GM18499 (cell line): ENCODE measurements around the gene SH3BGRL3.
"Not testable (repeated sequence)": the region's sequence is repeated elsewhere in the genome, so short reads cannot be mapped to it uniquely, and the experiment has no call there.

ENCODE experiments used
- ATAC-seq: cut with Tn5 transposase; IDR thresholded peaks from one replicate; pipeline ENCODE4 v1.9.1; 2021; ENCODE audit warnings: moderate number of reproducible peaks; ENCODE audit not compliant: insufficient read depth, unreplicated experiment

Gene SH3BGRL3

DNA sequence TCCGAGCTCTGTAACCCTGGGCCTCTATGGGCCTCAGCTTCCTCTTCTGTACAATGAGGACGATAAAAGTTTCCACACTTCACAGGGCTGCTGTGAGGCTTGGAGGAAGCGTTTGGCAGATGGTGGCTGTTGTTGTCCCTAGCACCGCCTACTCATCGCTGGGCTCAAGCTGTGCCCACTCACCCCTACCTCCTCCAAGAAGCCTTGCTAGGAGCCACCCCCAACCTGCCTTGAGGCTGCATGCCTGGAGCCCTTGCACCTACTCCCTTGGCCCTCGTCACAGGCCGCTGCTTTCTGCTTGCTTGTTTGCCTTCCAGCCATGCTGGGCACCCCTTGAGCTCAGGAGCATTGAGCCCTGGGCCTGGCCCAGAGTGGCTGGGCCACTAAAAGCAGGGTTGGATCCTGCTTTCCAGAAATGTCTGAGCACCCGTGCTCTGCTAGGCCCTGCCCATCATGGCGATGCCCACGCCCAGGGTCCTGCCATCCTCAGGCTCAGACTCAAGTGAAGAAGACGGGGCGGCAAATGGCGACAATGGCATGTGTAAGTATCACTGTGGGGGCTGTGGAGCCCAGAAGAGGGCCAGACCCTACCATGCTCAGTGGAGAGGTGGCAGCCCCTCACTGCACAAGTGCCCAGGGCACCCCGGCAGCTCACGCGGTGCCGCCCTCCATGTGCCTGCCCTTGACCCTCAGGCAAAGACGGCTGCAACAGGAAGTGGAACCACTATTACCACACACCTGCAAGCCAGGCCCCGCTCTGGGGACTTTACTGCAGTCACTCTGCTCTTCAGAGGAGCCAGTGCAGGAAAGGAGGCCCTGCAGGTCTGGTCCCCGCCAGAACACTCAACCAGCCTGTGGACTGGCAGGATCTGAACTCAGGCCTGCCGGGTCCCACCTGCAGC is 9.5 kb downstream of the SH3BGRL3 start:
- no peak for ATAC-seq

DNA sequence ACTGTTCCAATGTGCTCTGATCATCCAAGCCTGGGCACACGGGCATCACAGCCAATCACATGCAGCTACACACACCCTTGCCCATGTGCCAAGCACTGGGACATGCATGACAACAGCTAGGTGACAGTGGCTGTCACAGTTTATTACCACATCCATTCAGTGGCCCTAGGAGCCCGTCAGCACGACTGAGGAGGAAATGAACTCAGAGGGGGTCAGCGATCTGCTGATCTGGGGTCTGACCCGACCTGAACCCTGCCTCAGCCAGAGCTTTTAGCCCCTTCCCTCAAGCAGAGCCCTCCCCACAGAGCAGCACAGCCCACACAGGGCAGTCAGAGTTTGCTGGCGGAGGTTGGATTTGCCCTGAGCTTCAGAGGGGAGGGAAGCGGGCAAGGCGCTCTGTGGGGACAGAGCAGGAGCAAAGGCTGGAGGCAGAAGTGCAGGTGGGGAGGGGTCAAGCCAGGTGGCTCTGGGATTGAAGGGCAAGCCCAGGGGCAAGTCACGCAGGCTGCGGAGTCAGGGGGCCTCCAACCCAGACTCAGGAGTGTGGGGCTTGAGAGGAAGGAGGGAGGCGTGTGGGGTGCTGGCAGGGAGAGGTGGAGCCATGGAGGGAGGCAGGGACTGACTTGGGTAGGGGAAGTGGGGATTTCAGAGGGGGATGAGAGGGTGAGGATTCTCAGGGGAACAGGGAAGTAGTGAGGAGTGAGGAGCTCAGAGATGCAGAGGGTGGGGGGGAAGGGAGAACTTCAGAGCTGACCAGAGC is 10.4 kb downstream of the SH3BGRL3 start:
- ATAC-seq = no peak

DNA sequence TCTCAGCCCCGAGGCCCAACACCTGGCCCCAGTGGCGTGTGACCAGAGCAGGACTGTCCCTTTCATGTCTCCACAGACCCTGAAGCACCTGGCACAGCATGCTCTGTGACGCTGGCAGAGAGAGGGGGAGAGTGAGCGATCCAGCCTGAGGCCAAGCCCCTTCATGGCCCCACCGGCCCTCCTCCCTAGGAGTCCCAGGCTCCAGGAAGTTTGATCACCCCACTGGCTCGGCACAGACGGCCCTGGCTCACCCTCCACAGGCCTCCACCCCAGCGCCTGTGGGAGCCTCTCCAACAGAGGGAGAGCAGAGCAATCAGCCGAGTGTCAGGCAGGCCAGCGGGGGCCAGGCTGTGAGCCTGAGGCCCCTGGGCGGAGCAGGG is 11.0 kb downstream of the SH3BGRL3 start:
- ATAC-seq = no peak

DNA sequence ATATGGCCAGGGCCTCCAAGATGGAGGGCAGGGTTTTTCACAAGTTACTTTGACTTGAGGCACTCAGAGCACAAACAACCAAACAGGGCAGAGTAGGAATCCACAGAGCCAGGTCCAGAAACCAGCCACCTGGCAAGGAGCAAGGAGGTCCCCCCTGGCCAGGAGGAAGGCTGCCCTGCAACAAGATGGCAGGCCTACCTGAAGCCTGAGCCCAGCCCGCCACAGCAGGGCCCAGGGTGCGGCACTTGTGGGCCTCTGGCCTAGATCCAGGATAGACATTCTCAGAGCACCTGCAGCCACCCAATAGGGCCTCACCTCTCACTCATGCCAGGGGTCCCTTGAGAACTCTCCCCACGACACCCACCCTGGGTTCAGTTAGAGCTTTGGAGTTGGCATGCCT is 11.5 kb downstream of the SH3BGRL3 start:
- ATAC-seq = no peak

DNA sequence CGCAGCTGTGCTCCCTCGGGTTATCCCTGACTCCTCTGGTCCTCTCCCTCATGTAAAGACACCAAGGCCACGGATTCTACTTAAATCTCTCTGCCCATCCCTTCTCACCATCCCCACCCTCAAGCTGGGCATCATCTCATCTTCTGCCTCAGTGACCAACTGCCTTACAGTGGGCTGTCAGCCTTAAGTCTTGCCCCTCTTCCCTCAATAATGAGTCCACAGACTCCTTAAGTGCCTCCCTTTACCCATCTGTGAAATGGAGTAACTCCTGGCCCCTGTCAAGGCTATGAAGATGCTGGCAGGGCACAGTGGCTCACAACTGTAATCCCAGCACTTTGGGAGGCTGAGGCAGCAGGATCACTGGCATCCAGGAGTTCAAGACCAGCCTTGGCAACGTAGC is 12.1 kb downstream of the SH3BGRL3 start:
- no peak for ATAC-seq

DNA sequence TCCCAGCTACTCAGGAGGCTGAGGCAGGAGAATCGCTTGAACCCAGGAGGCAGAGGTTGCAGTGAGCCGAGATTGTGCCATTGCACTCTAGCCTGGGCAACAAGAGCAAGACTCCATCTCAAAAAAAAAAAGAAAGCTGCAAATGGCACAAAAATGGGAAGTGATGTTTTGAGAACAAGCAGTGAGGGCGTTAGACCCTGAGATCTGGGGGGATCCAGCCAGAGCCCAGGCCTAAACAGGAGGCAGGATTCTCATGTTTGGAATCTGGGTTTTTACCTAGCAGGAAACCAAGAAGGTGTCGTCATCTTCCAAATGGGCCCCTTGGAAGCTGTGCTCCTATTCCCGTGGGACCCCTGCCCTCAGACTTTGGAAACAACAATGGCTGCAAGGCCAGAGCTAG is 12.8 kb downstream of the SH3BGRL3 start:
- not testable (repeated sequence) for ATAC-seq

DNA sequence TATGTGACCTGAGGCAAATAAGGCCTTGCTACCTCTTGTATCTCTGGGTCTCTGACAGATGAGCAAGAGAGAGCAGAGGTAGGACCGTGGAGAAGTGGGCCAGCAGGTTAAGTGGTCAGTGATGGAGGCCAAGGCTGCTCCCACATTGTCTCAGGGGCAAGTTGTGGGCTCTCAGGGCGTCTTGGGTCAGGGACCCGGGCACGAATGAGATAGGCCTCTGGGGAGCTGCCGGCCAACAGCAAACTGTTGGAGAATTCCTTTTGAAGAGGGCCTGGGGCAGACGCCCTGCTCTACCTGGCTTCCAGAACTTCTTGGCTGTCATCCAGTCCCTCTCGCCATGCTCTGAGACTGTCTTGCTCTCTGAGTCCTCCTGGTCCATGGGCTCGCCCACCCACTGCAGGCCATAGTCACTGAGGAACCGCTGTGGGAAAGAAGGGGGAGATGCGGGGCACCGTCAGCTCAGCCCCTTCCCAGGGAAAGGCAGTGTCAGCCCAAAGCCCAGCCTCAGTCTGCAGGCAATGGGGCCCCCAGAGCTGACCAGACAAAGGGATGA is 14.1 kb downstream of the SH3BGRL3 start:
- no peak for ATAC-seq

DNA sequence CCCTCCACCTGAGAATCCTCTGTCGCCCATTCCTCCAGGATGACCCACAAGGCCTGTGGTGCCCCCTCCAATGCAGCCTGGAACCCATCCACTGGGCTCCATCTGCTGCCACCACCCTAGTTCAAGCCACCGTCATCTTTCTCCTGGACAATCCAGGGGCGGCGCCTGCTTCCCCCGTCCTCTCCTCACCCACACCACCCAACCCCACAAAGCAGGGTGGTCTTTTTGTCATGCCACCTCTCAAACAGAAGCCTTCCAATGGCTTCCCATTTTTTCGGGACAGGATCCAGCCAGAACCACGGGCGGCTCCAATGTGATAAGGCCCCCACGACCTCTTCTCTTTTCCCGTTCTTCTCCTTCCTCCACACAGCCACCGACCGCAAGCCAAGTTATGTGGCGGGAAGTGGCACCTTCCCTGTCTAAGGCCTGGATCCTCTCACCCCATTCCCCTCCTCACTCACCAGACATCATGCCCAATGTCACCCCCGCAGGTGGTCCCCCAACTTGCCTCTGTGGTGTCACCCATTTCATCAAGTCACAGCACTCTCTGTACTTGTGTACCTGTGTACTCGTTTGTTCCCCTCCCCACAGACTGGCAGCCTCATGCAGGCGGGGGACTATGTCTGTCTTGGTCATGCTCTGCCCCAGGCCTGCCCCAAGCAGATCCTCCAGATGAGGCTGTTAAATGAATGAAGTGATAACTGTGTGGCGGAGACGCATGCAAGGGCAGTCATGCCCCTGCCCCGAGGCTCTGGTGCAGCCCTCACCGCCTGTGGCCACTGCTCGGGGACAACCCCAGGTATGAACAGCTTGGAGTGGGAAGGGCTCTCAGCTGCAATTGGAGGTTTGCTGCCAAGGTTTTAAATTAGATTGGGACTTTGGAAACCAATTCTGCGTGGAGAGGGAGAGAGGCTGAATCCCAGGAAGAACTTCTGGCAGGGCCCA is 15.6 kb downstream of the SH3BGRL3 start:
- ATAC-seq = no peak

DNA sequence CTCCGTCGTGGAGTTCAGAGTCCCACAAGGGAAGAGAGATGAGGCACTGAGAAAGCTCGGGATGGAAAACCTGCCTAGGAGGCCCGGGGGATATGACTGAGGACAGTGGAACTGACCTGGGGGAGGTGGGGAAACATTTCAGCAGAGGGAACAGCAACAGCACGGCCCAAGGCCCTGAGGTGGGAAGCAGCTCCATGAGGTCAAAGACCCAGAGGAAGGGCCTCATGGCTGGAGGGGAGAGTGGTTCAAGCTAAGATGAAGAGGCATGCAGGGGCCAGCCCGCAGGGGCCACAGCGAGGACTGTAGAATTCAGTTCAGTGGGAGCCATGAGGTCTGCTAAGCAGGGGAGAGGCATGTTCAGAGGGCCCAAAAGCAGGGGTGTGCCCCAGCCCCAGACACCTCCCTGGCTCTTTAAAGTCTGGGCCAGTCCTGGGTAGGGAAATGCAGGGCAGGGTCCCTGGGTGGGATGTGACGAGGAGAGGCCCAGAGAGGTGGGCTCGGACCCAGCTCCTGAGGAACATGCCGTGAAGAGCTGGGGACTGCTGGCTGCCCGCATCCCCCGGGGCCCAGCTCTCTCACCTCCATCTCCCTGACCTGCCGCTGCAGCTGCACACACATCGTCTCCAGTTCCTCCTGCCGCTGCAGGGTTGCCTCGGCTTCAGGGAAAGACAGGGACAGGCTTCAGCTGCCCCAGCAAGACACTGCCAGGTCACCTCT is 16.6 kb downstream of the SH3BGRL3 start:
- no peak for ATAC-seq

DNA sequence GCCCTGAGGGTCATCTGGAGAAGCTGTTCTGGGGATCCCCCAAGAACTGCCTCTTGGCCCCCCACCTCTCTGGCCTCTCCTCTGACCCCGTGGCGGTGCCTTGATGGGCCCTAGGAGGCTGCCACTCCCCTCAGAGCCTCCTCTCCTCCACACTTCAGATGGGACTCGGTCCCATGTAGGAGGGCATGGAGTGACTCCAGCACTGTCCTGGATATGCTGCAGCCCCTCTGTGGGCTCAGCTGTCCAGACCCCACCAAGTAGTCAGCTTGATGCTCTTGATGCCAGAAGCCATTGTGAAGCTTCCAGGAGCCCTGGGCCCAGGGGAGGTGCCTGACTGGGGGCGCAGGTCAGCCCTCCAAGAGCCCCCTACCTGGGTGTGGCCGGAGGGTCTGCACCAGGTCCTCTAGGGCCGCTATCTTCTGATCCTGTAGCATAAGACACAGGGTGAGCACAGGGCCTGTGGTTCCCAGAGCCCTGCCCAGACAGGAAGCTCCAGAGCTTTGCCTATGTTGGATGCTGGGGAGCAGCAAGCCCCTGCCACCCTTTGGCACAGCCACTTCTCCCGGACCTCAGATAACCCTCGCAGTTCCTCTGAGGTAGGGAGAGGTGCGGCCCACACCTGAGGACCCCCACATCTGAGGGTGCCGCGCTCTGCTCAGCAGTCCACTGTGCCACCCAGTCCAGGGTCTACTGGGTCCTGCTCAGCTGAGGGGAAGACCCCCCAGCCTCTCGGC is 17.3 kb downstream of the SH3BGRL3 start:
- no peak for ATAC-seq

DNA sequence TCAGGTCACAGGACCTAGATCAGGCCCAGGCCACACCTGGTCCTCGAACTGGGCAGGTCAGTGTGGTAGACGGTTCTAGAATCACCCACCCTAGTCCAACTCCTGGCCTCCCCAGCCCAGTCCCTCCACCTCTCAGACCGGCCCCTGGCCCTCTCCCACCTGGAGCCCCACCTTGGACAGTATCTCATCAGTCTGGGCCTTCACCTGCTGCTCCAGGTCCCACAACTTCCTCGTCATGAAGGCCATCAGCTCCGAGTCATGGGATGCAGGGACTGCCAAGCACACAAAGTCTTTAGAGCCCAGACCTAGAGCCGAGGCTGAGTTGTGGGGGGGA is 17.9 kb downstream of the SH3BGRL3 start:
- ATAC-seq = no peak

DNA sequence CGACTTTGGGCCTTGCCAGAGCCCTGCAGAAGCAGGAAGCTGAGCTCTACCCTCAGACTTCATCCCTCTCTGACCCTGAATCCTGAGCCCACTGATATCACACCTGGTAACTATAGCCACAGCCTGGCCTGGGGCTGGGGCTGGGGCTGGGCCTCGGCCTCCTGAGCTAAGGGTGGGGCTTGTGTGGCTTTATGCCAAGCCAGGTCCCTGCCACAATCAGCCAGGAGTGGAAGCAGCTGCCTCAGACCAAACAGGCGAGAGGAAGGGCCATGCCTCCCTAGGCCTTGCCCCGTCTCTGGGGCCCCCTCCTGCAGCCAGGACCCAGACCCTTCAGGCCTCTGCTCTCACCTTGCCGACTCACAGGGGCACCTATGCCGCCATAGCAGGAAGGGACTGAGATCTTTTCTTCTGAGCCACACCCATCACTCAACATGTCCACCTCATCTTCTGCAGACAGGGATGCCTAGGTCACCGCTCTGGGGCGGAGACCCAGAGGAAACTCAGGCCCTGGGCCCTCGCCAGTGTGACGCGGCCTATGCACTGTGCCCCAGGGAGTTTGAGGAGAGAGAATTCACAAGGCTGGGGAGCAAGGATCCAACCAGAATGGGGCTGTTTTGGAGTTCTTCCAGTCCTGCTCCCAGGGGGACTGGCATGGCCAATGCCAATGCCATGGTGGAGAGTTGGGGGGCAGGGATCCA is 20.8 kb downstream of the SH3BGRL3 start:
- no peak for ATAC-seq

DNA sequence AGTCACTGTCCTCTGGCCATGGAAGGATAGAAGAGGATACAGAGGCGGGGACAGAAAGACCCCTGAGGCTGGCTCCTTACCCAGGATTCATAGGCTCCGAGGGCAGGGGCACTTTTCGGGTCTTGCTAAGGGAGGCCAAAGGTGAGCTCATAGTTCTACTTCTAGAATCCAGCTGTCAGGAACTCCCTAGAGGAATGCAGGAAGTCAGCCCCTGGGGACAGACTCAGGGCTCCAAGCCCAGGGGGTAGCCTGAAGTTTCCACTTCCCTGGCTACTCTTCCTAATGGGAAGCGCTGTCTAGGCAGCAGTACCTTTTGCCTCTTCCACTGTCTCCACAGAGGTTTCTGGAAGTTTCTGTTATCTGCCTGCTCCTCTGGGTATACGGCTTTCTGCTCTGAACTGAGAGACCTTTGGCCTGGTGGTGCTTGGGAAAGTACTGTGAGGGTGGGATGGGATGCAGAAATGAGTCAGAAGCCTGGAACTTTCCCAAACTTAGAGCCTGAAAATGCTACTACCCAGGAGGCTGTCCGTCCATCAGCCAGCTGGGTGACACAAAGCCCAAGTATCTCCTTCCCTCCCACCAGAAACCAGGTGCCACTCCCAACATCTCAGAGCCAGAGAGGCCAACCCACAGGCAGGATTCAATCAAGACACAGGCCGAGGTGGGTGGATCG is 23.0 kb downstream of the SH3BGRL3 start:
- no peak for ATAC-seq

DNA sequence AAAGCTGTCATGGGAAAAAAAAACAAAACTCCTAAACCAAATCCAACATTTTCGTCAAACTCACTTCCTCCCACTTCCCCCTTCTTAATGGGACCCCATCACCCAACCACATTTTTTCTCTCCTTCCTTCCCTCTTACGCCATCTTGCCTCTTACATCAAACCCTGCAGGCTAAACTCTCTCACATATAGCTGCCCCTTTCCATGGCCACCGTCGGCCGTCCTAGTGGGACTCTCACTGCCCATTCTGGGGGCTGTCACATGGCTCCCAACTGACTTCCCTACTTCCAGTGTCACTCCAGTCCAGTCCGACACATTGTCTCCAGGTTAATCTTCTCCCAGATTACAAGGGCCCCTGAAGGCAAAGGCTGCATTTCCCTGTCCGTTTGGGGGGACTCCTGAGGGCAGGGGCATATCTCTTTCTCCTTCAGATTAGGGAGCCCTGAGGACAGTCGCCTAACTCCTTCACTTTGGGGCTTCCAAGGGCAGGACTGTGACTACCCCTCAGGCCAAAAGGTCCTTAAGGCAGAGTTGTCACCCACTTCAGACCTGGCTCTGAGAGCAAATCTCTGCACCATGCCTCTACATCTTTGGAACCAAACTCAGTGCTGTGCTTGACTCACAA is 25.9 kb downstream of the SH3BGRL3 start:
- ATAC-seq = peak; percentile 6

DNA sequence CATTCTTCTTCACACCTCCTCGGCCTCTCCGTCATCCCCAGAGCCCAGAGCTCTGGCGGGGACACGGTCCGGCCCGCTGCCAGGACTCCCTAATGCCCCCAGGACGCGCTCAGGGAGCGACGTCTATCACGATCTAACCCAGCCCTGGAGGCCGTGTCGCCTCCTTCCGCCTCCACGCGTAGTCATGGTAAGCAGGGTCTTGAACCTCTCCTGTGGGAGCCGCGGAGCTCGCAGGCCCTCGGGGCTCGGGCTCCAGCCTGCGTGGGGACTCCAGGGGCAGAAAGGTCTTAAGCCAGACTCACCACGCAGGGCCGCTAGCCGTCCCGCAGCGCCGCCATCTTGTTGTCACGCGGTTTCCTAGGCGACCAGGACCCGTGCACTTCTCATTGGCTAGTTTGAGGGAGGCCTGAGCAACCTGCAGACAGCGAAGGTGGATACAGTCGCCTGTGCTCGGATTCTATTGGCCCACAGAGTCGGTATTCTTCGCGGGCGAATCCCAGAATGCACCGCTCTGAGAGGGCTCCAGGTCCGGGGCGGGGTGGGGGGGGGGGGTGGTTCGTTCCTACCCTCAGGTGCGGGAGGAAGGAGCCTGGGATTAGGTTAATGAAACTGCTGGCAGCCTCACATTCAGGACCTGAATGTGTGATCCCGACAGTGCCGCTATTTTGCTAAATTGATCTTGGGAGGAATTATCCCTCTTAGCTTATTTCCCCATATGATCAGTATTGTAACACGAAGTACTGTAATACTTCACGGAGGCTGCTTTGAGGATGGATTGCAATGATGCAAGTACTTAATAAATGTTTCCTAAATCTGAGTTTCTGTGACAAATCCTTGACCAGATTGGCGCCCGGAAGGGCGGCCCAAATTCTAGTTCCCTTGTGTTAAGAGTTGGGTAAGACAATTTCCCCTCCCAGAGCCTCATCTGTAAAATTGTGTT is 26.7 kb downstream of the SH3BGRL3 start, which contains the start of gene UBXN11:
UBXN11 (minus strand) TSS at position 347 of the 940 bp plus-strand sequence. CDS start 3,753 bp downstream, outside the sequence.
- peak; percentile 79 for ATAC-seq

DNA sequence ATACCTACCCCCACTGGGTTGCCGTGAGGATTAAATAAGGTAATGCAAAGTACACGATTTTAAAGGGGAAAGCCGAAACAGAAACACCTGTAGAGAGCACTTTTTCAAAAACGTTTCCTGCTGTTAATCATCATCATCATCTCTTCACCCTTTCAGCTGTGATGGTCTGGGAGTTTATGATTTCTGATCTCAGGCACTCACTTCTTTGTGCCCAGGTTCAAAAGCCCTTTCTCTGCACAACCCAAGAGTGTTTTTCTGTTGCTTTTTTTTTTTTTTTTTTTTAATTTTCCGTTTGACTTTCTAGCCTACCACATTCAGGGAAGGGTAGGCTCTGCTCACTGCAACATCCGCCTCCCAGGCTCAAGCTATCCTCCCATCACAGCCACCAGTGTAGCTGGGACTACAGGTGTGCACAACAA is 27.5 kb downstream of the SH3BGRL3 start:
- ATAC-seq = no peak
